Medulla oblongata (tissue), 1 donor: ENCODE results near the gene TIMD4.
A peak's percentile ranks its signal among the peaks of the same experiment; 100 is the strongest.

Experiments
- DNase-seq: peaks from one replicate; pipeline ENCODE4 v3.0.0-alpha.2; 2015; ENCODE audit errors: extremely low spot score

Gene TIMD4

DNA sequence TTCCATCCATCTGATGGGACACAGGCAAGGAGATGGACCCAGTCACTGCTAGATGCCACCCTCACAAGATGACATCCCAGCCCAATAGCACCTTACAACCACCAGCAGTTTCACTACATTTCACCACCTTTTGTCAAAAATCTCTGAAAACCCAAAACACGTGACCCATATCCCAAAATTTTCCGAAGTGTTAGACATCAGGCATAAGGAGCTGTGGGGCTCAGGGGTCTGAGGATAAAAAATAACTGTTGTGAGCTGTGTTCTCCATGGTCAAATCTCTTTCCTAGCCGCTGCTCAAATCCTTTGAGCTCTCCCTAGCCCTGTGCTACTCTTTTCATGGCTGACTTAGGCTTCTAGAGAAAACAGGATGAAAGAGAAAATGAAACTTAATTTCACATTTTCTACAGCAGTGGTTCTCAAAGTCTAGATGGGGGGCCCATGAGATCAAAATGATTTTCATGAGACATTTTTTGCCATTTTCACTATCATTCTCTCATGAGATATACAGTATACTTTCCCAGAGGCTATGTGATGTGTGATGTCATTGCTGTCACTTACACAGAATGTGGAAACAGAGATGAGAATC is 40.7 kb downstream of the TIMD4 start:
- DNase-seq: no peak

DNA sequence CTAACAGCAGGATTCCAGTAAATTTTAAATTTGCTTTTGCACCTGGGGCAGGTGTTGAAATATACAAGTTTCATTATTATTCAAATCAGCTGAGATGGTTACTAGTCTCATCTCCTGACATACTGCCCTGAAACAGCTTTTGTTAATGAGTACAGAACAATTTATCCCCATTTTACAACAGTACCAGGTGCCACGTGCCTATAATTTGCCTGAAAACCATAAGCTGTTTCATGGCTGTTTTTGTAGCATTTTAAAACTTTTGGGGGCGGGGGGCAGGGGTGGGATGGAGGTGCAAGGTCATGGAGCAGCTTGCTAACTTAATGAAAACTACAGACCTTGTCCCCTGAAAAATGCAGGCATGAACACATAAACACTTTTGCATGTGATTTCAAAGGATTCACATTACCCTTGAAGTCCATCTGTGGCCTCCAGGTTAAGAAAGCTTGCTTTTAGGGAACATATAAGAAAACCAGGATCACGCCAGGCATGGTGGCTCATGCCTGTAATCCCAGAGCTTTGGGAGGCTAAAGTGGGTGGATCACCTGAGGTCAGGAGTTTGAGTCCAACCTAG is 42.1 kb downstream of the TIMD4 start:
- DNase-seq: no peak

DNA sequence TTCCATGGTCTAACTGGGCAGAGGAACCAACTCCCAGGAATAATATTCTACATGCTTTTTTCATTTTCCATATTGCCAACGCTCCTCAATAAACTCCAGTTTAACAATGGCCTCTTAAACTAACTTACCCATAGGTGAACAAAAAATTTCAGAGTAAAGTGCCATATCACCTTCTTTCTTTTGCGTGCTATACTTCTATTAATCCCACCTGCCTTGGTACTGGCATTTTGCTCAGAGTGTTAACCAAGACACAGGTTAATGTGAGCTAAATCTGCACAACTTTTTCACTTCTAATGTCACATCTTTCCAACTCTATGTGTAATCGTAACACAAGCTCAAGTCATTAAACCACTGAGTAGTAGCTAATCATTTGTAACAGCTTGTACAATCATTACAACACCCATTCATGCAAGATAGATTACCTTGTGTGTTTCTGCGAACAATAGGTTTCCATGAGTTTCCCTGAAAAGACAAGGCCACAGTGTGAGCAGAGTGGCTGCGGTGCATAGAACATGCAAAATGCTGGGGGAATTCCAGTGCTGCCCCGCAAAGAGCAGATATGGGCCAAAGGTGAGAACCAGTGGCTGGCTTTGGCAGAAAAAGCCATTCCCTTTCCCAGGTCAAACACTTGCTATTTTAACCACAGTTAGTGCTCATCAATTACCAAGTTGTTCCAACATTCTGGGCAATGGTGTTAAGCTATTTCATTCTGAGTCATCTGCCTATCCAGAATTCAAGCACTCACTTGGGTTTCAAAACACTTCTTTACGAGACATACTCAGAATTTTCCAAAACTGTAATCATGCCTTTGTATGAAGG is 42.8 kb downstream of the TIMD4 start:
- DNase-seq: no peak

DNA sequence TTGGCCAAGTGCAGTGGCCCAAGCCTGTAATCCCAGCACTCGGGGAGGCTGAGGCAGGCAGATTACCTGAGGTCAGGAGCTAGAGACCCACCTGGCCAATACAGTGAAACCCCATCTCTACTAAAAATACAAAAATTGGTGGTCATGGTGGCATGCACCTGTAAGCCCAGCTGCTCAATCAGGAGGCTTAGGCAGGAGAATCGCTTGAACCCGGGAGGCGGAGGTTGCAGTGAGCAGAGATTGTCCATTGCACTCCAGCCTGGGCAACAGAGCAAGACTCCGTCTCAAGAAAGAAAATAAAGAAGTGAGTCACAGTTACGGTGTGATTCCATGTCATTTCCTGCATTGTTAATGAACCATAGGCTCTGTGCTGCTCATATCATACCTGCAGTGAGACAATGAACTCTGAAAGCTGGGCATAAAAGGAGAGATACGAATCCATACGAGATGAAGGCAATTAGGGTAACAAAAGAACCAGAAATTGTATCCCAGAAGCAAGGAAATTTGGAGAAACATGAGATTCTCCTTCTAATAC is 44.6 kb downstream of the TIMD4 start:
- DNase-seq: no peak

DNA sequence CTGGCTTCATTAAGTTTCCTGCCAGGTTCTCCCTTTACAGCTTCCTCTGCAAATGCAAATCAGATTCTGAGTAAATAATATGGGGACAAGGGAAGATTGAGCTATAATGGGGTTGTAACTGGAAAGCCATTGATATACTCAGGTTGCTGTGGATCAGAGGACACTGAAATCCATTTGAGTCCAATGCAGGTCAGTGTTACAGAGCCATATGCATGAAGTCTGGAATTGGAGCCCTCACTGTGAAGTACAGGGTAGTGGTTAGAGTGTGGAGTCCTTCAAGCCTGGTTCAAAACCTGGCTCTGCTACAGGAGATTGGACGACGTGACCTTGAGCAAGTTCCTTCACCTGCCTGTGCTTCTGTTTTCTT is 48.7 kb downstream of the TIMD4 start:
- DNase-seq: no peak

DNA sequence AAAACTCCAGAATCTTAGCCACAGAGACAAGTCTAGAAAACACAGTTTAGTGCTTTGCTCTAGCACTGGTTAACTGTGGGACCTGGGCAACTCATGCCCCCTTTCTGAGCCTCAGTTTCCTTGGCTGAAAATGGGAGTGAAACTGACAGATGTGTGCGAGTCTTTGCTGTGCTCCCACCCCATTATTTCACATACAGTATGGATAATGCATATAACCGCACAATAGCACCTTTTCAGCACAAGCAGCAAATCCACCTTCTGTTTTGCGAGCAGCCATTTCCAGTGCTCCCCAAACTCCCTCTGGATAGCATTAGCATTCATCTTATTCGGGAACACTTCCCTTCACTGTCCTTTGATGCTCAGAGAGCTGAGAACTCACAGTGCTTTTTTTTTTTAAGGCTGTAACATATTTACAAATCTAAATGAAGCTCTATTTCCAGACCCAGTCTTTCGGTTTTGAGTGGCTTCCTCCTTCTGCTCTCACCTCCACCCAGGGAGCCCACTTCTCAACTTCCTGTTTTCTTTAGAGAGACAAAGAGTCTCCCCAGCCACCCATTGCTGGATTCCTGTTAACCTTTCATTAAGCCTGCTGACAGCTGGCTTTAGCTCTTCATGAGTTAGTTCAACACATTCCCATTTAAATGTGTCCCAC is 49.2 kb downstream of the TIMD4 start:
- peak; percentile 50 for DNase-seq

DNA sequence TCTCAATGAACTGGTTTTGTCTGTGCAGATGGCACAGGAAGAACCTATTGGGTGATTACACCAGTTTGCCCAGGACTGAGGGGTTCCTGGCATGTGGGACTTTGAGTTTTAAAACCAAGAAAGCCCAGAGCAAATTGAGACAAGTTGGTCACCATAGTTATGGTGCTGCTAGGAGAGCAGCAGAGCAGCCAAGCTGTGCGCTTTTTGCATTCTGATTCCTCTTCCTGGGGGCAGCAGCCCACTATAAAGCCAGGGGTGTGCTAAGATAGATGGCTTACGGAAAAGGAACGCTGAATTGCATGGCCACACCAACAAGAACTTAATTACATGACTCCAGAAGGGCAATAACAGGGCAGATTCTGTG is 49.7 kb downstream of the TIMD4 start:
- DNase-seq: no peak

DNA sequence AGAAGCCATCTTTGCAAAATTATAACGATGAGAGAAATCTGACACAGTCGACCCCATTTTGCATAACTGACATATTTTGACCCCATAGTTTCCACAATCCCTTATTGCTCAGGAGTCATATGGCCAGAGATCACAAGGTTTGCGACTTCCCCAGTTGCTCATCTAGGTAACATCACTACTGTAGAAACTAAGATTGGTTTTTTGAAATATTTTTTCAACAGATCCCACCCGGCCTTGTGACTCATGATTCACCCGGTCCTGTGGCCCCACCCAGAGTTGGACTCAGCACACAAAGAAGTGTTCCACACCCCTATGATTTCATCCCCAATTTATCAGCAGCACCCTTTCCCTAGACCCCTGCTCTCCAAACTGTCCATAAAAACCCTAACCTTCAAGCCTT is 50.2 kb downstream of the TIMD4 start:
- DNase-seq: no peak

DNA sequence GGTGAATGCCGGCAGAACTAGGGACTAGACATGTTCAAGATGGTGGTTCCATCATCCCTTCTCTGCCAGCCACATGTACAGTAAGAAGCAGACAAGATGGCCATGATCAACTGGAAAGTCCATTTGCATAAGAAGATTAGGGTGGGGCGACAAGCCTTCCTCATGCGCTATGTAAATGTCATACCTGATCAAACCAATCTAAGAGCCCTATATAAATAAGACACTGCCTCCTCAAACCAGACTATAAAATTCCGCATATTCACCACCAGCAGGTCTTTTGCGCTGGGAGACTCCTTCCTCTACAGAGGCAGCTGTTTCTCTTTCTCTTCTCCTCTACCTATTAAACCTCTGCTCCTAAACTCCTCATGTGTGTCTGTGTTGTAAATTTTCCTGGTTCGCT is 53.8 kb downstream of the TIMD4 start:
- DNase-seq: no peak

DNA sequence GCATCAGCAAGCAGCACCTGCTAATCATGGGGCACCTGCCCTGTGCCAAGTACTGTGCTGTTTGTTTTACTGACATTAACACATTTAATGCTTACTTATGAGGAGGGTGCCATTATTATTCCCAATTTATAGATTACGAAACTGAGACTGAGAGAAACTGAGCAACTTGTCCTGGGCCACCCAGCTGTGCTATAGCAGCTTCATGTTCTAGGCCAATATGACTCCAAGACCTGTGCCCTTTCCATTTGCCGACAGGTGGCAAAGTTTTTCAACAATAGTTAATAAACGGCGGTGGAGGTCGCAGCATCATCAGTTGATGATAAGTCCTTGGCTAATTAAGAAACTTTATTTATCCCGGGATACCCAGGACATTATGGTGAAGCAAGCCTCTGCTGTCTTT is 55.4 kb downstream of the TIMD4 start:
- DNase-seq: no peak

DNA sequence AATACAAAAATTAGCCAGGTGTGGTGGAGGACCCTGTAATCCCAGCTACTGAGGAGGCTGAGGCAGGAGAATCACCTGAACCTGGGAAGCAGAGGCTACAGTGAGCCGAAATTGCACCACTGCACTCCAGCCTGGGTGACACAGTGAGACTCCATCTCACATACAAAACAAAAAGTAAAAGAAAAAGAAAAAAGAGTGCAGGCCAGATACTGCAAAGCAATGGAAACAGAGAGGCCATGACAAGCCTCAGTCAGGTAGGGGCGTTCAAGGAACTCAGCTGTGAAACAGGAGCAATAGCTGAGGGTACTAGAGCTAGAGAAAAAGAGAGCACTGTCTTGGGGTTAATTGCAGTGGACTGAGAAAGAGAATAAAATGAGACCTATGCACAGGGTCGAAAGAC is 56.2 kb downstream of the TIMD4 start:
- DNase-seq: no peak

DNA sequence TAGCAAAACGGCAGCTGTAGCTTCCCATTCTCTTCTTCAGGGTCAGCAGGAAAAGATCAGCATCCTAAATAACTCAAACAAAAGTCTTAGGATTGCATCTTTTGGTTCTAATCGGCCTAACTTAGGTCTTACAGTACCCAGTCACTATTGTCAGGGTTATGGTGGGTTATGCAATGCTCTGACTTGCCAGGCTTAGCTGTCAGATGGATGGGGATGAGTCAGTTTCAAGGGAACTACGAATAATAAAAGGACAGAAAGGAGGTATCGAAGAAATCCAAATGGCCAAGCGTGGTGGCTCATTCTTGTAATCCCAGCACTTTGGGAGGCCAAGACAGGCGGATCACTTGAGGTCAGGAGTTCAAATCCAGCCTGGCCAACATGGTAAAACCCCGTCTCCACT is 66.5 kb downstream of the TIMD4 start:
- DNase-seq: no peak

DNA sequence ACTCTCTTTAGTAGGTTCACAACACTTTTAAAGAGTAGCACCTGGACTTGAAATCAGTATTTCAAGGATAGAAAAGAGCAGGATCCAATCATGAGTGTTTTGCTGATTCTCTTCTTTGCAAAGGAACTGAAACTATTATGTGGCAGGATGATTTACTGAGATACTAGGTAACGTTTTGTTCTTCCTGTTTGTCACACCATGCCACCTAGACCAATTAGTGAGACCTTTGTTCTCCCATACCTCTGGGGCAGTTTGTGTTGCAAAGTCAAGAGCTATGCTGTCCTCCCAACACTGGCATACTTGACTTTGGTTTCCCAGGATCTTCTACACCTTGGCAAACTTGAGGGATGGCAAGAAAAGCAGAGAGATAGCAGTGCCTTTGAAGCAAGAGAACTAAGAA is 69.5 kb downstream of the TIMD4 start:
- no peak for DNase-seq

DNA sequence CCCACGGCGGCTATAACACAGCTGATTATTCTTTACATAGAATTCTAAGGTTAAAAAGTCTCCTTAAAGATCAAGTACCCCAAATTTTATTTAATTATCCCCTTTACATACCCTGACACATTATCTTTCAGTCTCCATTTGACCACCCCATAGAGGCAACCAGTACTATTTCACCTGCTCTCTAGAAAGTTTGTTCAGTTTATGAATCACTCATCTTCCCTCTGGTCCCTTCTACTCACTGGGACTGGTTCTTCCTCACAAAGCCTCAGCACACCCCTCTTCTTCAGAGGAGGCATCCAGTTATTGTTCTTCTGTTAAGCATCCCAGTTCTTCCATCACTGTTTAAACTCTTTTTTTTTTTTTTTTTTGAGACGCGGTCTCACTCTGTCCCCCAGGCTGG is 70.2 kb downstream of the TIMD4 start:
- DNase-seq: no peak

DNA sequence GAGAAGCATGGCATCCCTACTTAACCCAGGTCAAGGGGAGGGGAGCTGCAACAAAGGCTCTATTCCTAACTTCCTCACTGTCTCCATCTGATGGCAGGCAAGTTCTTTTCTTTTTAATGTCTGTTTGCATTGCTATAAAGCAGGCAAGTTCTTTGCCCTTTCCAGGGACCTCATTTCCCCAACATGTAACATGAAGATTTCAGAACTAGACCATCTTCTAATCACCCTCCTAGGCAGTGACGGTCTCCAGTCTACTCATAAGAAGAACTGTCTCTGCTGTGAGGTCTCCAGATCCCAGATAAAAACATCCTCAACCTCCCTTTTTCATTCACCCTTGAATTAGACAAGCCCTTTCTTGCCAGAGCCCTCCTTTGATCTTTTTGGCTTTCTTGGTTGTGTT is 70.8 kb downstream of the TIMD4 start:
- no peak for DNase-seq

DNA sequence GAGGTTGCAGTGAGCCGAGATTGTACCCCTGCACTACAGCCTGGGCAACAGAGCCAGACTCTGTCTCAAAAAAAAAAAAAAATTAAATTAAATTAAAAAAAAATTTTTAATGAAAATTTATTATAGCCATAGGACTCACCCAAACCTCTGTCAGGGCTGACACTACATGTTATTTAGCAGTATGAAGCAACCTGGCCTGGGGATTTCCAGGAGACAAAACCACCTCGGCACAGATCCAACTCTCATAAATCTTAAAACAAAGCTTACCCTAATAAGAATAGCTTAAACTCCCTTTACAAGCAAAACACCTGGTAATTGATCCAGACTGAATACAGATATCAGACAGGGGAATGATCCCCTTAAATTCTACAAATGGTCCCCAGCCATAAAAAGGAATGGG is 74.5 kb downstream of the TIMD4 start:
- DNase-seq: no peak

DNA sequence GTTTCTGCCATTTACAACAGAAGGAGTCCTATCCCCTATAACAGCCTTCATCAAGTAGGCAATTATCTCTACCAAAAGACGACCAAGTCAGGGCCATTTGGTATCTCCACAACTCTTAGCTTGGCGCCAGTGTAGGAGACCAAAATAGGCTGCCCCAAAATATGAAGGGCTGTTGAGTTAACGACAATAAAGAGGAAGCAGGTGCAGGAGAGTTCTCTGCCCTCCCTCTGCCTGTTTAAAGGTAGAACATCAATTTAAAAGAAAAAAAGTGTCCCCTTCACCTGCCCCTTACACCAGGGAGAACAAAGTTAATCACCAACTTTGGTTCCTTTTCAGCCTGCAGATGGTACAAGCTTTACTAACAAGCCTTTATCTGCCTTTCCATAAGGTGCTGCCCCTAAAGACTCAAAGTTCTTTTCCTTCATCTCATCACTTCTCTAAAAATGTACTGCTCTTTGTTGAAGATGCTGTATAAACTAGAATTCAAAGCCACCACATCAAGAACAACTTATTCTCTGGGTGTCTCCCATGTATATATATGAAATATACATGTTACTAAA is 79.6 kb downstream of the TIMD4 start:
- no peak for DNase-seq

DNA sequence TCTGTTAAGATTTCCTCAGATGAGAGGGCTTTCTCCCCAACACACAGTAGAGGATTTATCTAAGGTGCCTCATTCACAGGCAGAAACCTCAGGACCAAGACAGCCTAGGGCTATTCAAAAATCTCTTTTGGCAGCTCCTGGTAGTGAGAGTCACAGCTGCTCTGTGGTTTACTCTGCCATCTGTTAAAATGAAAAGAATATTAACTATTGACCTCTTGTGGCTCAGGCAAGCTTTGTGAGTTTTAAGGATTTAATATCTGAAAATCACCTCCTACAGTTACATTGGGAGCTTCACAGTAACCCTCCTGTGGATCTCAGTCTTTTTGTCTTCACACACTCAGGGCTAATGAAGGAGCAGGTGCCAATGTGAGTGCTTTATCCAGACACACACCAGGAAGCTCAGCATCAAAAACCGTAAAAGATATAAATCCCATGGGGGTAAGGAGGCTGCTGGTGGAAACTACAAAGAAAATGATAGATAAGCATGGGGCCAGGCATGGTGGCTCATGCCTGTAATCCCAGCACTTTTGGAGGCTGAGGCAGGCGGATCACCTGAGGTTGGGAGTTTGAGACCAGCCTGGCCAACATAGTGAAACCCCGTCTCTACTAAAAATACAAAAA is 83.3 kb downstream of the TIMD4 start:
- DNase-seq: no peak

DNA sequence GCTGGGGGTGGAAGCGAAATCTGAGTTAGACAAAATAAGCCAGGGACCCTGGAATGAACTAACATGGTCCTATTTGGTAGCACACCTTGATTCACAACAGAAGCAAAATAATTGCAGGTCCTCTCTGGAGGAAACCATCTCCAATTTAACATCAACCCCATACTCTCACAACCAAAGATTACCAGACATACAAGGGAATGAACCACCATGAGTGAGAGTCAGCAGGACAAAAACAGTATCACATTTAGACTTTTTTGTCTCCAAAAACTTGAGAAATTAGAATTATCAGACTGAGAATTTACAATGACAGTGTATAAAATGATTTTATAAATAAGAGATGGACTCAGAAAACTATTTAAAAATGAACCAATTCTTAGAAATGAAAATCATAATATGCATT is 91.8 kb downstream of the TIMD4 start:
- no peak for DNase-seq

DNA sequence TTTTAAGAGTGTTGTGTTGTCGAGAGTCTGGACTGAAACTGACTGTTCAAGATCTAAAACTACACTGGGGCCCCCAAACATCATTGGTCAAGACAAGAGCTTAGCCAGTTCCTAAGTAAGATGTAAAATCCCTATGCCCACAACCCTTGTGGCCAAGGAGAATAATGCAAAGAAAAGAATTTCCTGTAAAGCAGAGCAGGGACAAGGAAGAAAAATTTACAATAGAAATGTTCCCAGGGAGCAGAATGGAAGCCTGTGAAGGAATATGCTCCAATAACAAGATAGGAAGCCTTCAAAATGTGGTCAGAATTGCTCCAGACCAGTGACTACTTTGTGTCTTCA is 92.6 kb downstream of the TIMD4 start:
- no peak for DNase-seq
